HEK293T (cell line): ENCODE measurements around the gene BRD7.

Experiments
- ARNT ChIP-seq: fragments of 450-650 bp; IDR thresholded peaks from 2 replicates; pipeline ENCODE4 v1.6.1; 2017; ENCODE audit warnings: mild to moderate bottlenecking
- ELF4 ChIP-seq: fragments of 450-650 bp; IDR thresholded peaks from 2 replicates; pipeline ENCODE4 v1.6.1; 2017; ENCODE audit warnings: antibody characterized with exemption
- FOXK2 ChIP-seq: fragments of 450-650 bp; IDR thresholded peaks from 2 replicates; pipeline ENCODE4 v1.6.1; 2016; ENCODE audit warnings: mild to moderate bottlenecking
- FOXM1 ChIP-seq: fragments of 450-650 bp; IDR thresholded peaks from 2 replicates; pipeline ENCODE4 v1.6.1; 2017; ENCODE audit warnings: mild to moderate bottlenecking, borderline replicate concordance
- HDGF ChIP-seq: fragments of 450-650 bp; IDR thresholded peaks from 2 replicates; pipeline ENCODE4 v1.6.1; 2017; ENCODE audit warnings: antibody characterized with exemption, borderline replicate concordance
- LEF1 ChIP-seq: fragments of 450-650 bp; IDR thresholded peaks from 2 replicates; pipeline ENCODE4 v1.6.1; 2017; ENCODE audit warnings: mild to moderate bottlenecking, borderline replicate concordance
- NFRKB ChIP-seq: fragments of 450-650 bp; IDR thresholded peaks from 2 replicates; pipeline ENCODE4 v1.6.1; 2016; ENCODE audit warnings: mild to moderate bottlenecking, moderate library complexity
- SP1 ChIP-seq: fragments of 450-650 bp; IDR thresholded peaks from 2 replicates; pipeline ENCODE4 v1.6.1; 2017
- SUZ12 ChIP-seq: fragments of 450-650 bp; IDR thresholded peaks from 2 replicates; pipeline ENCODE4 v1.6.1; 2016; ENCODE audit warnings: mild to moderate bottlenecking
- TARDBP ChIP-seq: fragments of 450-650 bp; IDR thresholded peaks from 2 replicates; pipeline ENCODE4 v1.6.1; 2016
- ZNF384 ChIP-seq: fragments of 450-650 bp; IDR thresholded peaks from 2 replicates; pipeline ENCODE4 v1.6.1; 2016

DNA sequence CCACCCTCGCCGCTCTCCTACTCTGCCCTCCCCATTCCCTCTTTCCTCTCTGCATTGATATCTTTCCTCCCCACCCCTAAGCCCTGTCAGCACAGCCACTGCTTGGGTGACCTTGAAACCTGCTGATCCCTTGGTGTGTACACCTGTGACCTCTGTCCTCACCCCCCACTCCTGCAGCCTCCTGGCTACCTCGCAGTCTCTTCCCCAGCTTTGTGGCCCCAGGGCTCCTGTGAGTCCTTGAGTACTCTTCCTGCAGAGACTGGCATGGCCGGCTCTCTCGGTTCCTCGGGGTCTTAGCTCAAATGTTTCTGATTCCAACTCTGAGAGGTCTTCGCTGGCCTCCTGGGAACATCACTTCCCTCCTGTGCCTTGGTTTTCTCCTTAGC, 70.7 kb downstream of the BRD7 start:
- no peak for TF ChIP-seq NFRKB
- TF ChIP-seq FOXK2: no peak
- TF ChIP-seq HDGF: no peak
- TF ChIP-seq LEF1: no peak
- no peak for TF ChIP-seq ZNF384
- TF ChIP-seq TARDBP: no peak
- TF ChIP-seq FOXM1: no peak
- no peak for TF ChIP-seq ARNT
- TF ChIP-seq ELF4: no peak
- no peak for TF ChIP-seq SUZ12
- TF ChIP-seq SP1: no peak
